Measurements from ENCODE around the gene KRT14.

GRCh38 chr17:41625602-41626001 lies 38.9 kb upstream of the KRT14 start:
- TF ChIP-seq CTCF (conservative IDR thresholded peaks at IDR 0.05; ENCODE audit: low read depth, low read length) = no peak
- no peak for TF ChIP-seq USF2 (IDR thresholded peaks at IDR 0.05; ENCODE audit: low read depth, low read length)
- TF ChIP-seq NFE2L2 (IDR thresholded peaks at IDR 0.05; ENCODE audit: low read depth, low read length) = no peak
- TF ChIP-seq CEBPB (IDR thresholded peaks at IDR 0.05; ENCODE audit: low read depth, low read length) = no peak

Data from IMR-90 (cell line).